B cell (primary cell): ENCODE data around the gene SYNJ1.
"Not testable (repeated sequence)": the region's sequence is repeated elsewhere in the genome, so short reads cannot be mapped to it uniquely, and the experiment has no call there.

ENCODE experiments used
- CTCF ChIP-seq: fragments of 200-600 bp; IDR thresholded peaks from one replicate; pipeline ENCODE4 v1.8.0; 2022; ENCODE audit warnings: antibody characterized with exemption, mild to moderate bottlenecking
- EZH2 ChIP-seq: IDR thresholded peaks from 2 replicates; pipeline ENCODE4 v1.6.1; 2012; ENCODE audit warnings: borderline replicate concordance, low read depth, mild to moderate bottlenecking, moderate library complexity, low read length; ENCODE audit not compliant: insufficient read depth, poor library complexity, severe bottlenecking

- TF ChIP-seq CTCF, EZH2: not testable (repeated sequence)
Measured at GRCh38 chr21:32736083-32736482, 8.3 kb upstream of the SYNJ1 start.
